Measurements from ENCODE around the gene YWHAG. TPM values are rescaled to one million over a fixed set of nuclear protein-coding genes. Genes with fewer than 3 reads are reported as not detected.

The YWHAG gene
- total and polyA plus RNA-seq, 9 of the 15 experiments (the other 6 are each of a cell fraction or from before 2014, with no cell fraction given) = 30.4 to 246 (median 94.5) TPM

GRCh38 chr7:76397409-76398183 lies 38.8 kb upstream of the YWHAG start (continued):
- TF ChIP-seq RREB1 (CRISPR knock-in tag; IDR thresholded peaks at IDR 0.05) (no peak), ZNF354B (CRISPR knock-in tag; IDR thresholded peaks at IDR 0.05) (no peak), ZNF384 (IDR thresholded peaks at IDR 0.05; ENCODE audit: low read depth, low read length) (peak; percentile 44), MBD2 (IDR thresholded peaks at IDR 0.05; ENCODE audit: borderline replicate concordance, low read depth) (no peak; the same call in 1 of the 2 replicates), ZNF695 (CRISPR knock-in tag; IDR thresholded peaks at IDR 0.05) (no peak), ZNF449 (CRISPR knock-in tag; IDR thresholded peaks at IDR 0.05) (no peak), ZNF79 (CRISPR knock-in tag; IDR thresholded peaks at IDR 0.05; ENCODE audit: low read depth) (no peak), E2F8 (IDR thresholded peaks at IDR 0.05; ENCODE audit: low read depth, partially characterized antibody) (no peak), SMARCC2 (IDR thresholded peaks at IDR 0.05; ENCODE audit: low read depth) (peak; percentile 38; the same call in 1 of the 2 replicates), CTCF (IDR thresholded peaks at IDR 0.05 in 2 of 3, conservative IDR thresholded peaks at IDR 0.05 in 1 of 3; ENCODE audit: insufficient read depth in 2 of 3, low read depth in 1 of 3, low read length in 3 of 3) (no peak; a peak in 1 of 6 replicates), RB1 (IDR thresholded peaks at IDR 0.05; ENCODE audit: low read depth) (peak; percentile 53), SAP30 (IDR thresholded peaks at IDR 0.05; ENCODE audit: borderline replicate concordance, insufficient read depth, low read depth, low read length, poor library complexity, severe bottlenecking) (peak; percentile 71), ZNF586 (CRISPR knock-in tag; conservative IDR thresholded peaks at IDR 0.05) (no peak), FOXM1 (IDR thresholded peaks at IDR 0.05; ENCODE audit: low read depth) (no peak), FOXM1 (CRISPR knock-in tag; IDR thresholded peaks at IDR 0.05; ENCODE audit: low read depth) (0 out of 2 replicates have a peak, but pooled peaks have one; percentile 61)
